Ascending aorta (tissue), 2 donors: ENCODE data around the gene UBALD2. TPM values are rescaled to one million over a fixed set of nuclear protein-coding genes. Genes with fewer than 3 reads are reported as not detected.

Experiments
- DNase-seq, 2 donors: peaks; one replicate each; pipeline ENCODE4 v3.0.0-alpha.2; 2019; ENCODE audit warnings: low spot score in 2 of 2
- H3K27ac ChIP-seq, 2 donors: fragments of 200-600 bp; sonication (generic); one replicate each; pipeline ENCODE4 v1.5.1; 2016 to 2017; ENCODE audit warnings: mild to moderate bottlenecking in 1 of 2
- H3K27me3 ChIP-seq: fragments of 200-600 bp; sonication (generic); one replicate; pipeline ENCODE4 v1.5.1; 2017
- H3K36me3 ChIP-seq, 2 donors: fragments of 200-600 bp; sonication (generic); one replicate each; pipeline ENCODE4 v1.5.1; 2016
- H3K4me1 ChIP-seq, 2 donors: fragments of 200-600 bp; sonication (generic); one replicate each; pipeline ENCODE4 v1.5.1; 2016 to 2017; ENCODE audit warnings: mild to moderate bottlenecking in 1 of 2
- H3K4me3 ChIP-seq, 2 donors: fragments of 200-600 bp; sonication (generic); one replicate each; pipeline ENCODE4 v1.5.1; 2016 to 2017; ENCODE audit warnings: mild to moderate bottlenecking in 1 of 2
- H3K9me3 ChIP-seq, 2 donors: fragments of 200-600 bp; sonication (generic); one replicate each; pipeline ENCODE4 v1.5.1; 2016
- CTCF ChIP-seq, 3 experiments: fragments of 200-600 bp in 2 of 3; fragments of 450-650 bp in 1 of 3; sonication (generic) in 2 of 3; IDR thresholded peaks; one replicate each; pipeline ENCODE4 v1.5.1; 2016 to 2019; ENCODE audit warnings: antibody characterized with exemption in 3 of 3, mild to moderate bottlenecking in 1 of 3, moderate library complexity in 1 of 3
- intact Hi-C: fragments of 100-400 bp; cut with DNase I; formaldehyde crosslinking; loops from one replicate; pipeline ENCODE4 v1.15.1; 2023
- total RNA-seq: library from RNA; depleted of rRNA; stranded (reverse); fragments of >200 nt; gene quantifications from one replicate; pipeline ENCODE4 v1.1.0, GENCODE V29; 2016

UBALD2 gene
- total RNA-seq, 1 donor from 2014 or later = 15.9 TPM

GRCh38 chr17:76261421-76262215, 3.5 kb upstream of the UBALD2 start:
- Histone ChIP-seq H3K27me3 (no peaks in the 10 kb centered on the region), H3K4me1 (peaks cover 0 to 14% of the 10 kb centered on the region in 2 donors), H3K27ac (peak overlapping the region in 1 of 2 donors; percentile 25), H3K36me3 (no peaks in the 10 kb centered on the region), H3K9me3 (no peaks in the 10 kb centered on the region), H3K4me3 (no peak overlapping the region)
- no peak for DNase-seq
- intact Hi-C loops = loop anchor here (10.0 kb wide), 2 partner anchors 287 to 1227 kb away; partner anchors contain the start of genes ACOX1 and TEN1
- TF ChIP-seq CTCF (IDR thresholded peaks at IDR 0.05) = no peak

- Histone ChIP-seq H3K9me3 (no peaks in the 10 kb centered on the region), H3K27me3 (no peaks in the 10 kb centered on the region), H3K36me3 (no peaks in the 10 kb centered on the region), H3K27ac (peak overlapping the region in 1 of 2 donors; percentile 25), H3K4me3 (no peak overlapping the region), H3K4me1 (peaks cover 0 to 20% of the 10 kb centered on the region in 2 donors)
- TF ChIP-seq CTCF (IDR thresholded peaks at IDR 0.05) = no peak
- intact Hi-C loops = loop anchor here (10.0 kb wide), 2 partner anchors 288 to 1228 kb away; partner anchors contain the start of genes ACOX1 and TEN1
- no peak for DNase-seq
These were observed 2.3 kb upstream of the UBALD2 start for GRCh38 chr17:76262732-76263344.

GRCh38 chr17:76263896-76264295, 1.3 kb upstream of the UBALD2 start:
- Histone ChIP-seq H3K4me1 (peaks cover 0 to 24% of the 10 kb centered on the region in 2 donors), H3K36me3 (no peaks in the 10 kb centered on the region), H3K27me3 (no peaks in the 10 kb centered on the region), H3K27ac (peak overlapping the region; percentile 71 to 85), H3K4me3 (no peak overlapping the region), H3K9me3 (no peaks in the 10 kb centered on the region)
- no peak for TF ChIP-seq CTCF (IDR thresholded peaks at IDR 0.05)
- intact Hi-C loops = loop anchor here (2.0 to 10.0 kb wide), 3 partner anchors 23 to 1229 kb away; partner anchors contain the start of genes ACOX1, RNF157 and TEN1
- DNase-seq = no peak

- no peak for TF ChIP-seq CTCF (IDR thresholded peaks at IDR 0.05)
- H3K27ac ChIP-seq = peak overlapping the region; percentile 71 to 85
- H3K4me3 ChIP-seq = peak overlapping the region in 1 of 2 donors; percentile 31
- intact Hi-C loops = loop anchor here (2.0 to 10.0 kb wide), 3 partner anchors 24 to 1230 kb away; partner anchors contain the start of genes ACOX1, RNF157 and TEN1
- H3K9me3 ChIP-seq = no peaks in the 10 kb centered on the region
- no peaks in the 10 kb centered on the region for H3K27me3 ChIP-seq
- DNase-seq = no peak
- peaks cover 0 to 3% of the 10 kb centered on the region in 2 donors for H3K36me3 ChIP-seq
- peaks cover 0 to 26% of the 10 kb centered on the region in 2 donors for H3K4me1 ChIP-seq
These were observed 758 bp upstream of the UBALD2 start for GRCh38 chr17:76264425-76264754.

GRCh38 chr17:76265624-76266243, 586 bp downstream of the UBALD2 start:
- Histone ChIP-seq H3K27ac (peak overlapping the region; percentile 89 to 90), H3K27me3 (no peaks in the 10 kb centered on the region), H3K9me3 (no peaks in the 10 kb centered on the region), H3K4me3 (peak overlapping the region; percentile 74 to 95), H3K4me1 (peaks cover 0 to 26% of the 10 kb centered on the region in 2 donors), H3K36me3 (peaks cover 8 to 15% of the 10 kb centered on the region in 2 donors)
- no peak for TF ChIP-seq CTCF (IDR thresholded peaks at IDR 0.05)
- intact Hi-C loops = loop anchor here (2.0 to 10.0 kb wide), 3 partner anchors 25 to 1231 kb away; partner anchors contain the start of genes ACOX1, RNF157 and TEN1
- peak in 1 of 2 donors; percentile 85 for DNase-seq
